Measurements from ENCODE around the gene TOP3A.
A peak's percentile ranks its signal among the peaks of the same experiment; 100 is the strongest.

TOP3A gene

GRCh38 chr17:18262641-18263040 is 52.2 kb downstream of the TOP3A start:
- no peak for DNase-seq
- Histone ChIP-seq H3K27ac (ENCODE audit: insufficient read depth, low read length, poor library complexity, severe bottlenecking) (no peak overlapping the region), H3K36me3 (ENCODE audit: control insufficient read depth, insufficient read depth, low read length) (peaks cover 19% of the 10 kb centered on the region), H3K27me3 (replicated peaks; ENCODE audit: control insufficient read depth, insufficient read depth, low read length, poor library complexity, severe bottlenecking) (no peaks in the 10 kb centered on the region), H3K9me3 (ENCODE audit: control insufficient read depth, low read length) (no peaks in the 10 kb centered on the region), H3K4me3 (ENCODE audit: insufficient read depth, low read depth, low read length, poor library complexity, severe bottlenecking) (no peak overlapping the region), H3K4me1 (ENCODE audit: control insufficient read depth, insufficient read depth, low read length, poor library complexity, severe bottlenecking) (peaks cover 25% of the 10 kb centered on the region)

- H3K27me3 ChIP-seq (replicated peaks; ENCODE audit: control insufficient read depth, insufficient read depth, low read length, poor library complexity, severe bottlenecking) = no peaks in the 10 kb centered on the region
- H3K27ac ChIP-seq (ENCODE audit: insufficient read depth, low read length, poor library complexity, severe bottlenecking) = no peak overlapping the region
- no peak for DNase-seq
- peaks cover 30% of the 10 kb centered on the region for H3K4me1 ChIP-seq (ENCODE audit: control insufficient read depth, insufficient read depth, low read length, poor library complexity, severe bottlenecking)
- no peak overlapping the region for H3K4me3 ChIP-seq (ENCODE audit: insufficient read depth, low read depth, low read length, poor library complexity, severe bottlenecking)
- H3K9me3 ChIP-seq (ENCODE audit: control insufficient read depth, low read length) = no peaks in the 10 kb centered on the region
- H3K36me3 ChIP-seq (ENCODE audit: control insufficient read depth, insufficient read depth, low read length) = peaks cover 19% of the 10 kb centered on the region
These were observed 52.7 kb downstream of the TOP3A start for GRCh38 chr17:18262111-18262510.

GRCh38 chr17:18261659-18262058 is 53.1 kb downstream of the TOP3A start:
- Histone ChIP-seq H3K36me3 (ENCODE audit: control insufficient read depth, insufficient read depth, low read length) (peaks cover 19% of the 10 kb centered on the region), H3K9me3 (ENCODE audit: control insufficient read depth, low read length) (no peaks in the 10 kb centered on the region), H3K4me3 (ENCODE audit: insufficient read depth, low read depth, low read length, poor library complexity, severe bottlenecking) (no peak overlapping the region), H3K4me1 (ENCODE audit: control insufficient read depth, insufficient read depth, low read length, poor library complexity, severe bottlenecking) (peaks cover 34% of the 10 kb centered on the region), H3K27ac (ENCODE audit: insufficient read depth, low read length, poor library complexity, severe bottlenecking) (peak overlapping the region; percentile 88), H3K27me3 (replicated peaks; ENCODE audit: control insufficient read depth, insufficient read depth, low read length, poor library complexity, severe bottlenecking) (no peaks in the 10 kb centered on the region)
- no peak for DNase-seq

- peak in 1 of 3 donors; percentile 8 for DNase-seq
- H3K4me1 ChIP-seq (ENCODE audit: control insufficient read depth, insufficient read depth, low read length, poor library complexity, severe bottlenecking) = peaks cover 37% of the 10 kb centered on the region
- peak overlapping the region; percentile 81 for H3K4me3 ChIP-seq (ENCODE audit: insufficient read depth, low read depth, low read length, poor library complexity, severe bottlenecking)
- peaks cover 22% of the 10 kb centered on the region for H3K36me3 ChIP-seq (ENCODE audit: control insufficient read depth, insufficient read depth, low read length)
- H3K27ac ChIP-seq (ENCODE audit: insufficient read depth, low read length, poor library complexity, severe bottlenecking) = peak overlapping the region; percentile 88
- no peaks in the 10 kb centered on the region for H3K27me3 ChIP-seq (replicated peaks; ENCODE audit: control insufficient read depth, insufficient read depth, low read length, poor library complexity, severe bottlenecking)
- no peaks in the 10 kb centered on the region for H3K9me3 ChIP-seq (ENCODE audit: control insufficient read depth, low read length)
These were observed 53.7 kb downstream of the TOP3A start for GRCh38 chr17:18261146-18261515.

GRCh38 chr17:18260332-18261145 is 54.3 kb downstream of the TOP3A start, which contains the start of gene MIEF2:
Gene MIEF2, plus strand, starts transcription at chr17:18260662. Its CDS starts 2,059 bp downstream, at chr17:18262721.
- DNase-seq = peak; percentile 79 to 89 (median 86)
- H3K4me3 ChIP-seq (ENCODE audit: insufficient read depth, low read depth, low read length, poor library complexity, severe bottlenecking) = peak within 1 kb of the TSS; percentile 81
- no peaks in the 10 kb centered on the region for H3K27me3 ChIP-seq (replicated peaks; ENCODE audit: control insufficient read depth, insufficient read depth, low read length, poor library complexity, severe bottlenecking)
- peaks cover 27% of the 10 kb centered on the region for H3K36me3 ChIP-seq (ENCODE audit: control insufficient read depth, insufficient read depth, low read length)
- H3K4me1 ChIP-seq (ENCODE audit: control insufficient read depth, insufficient read depth, low read length, poor library complexity, severe bottlenecking) = peaks cover 37% of the 10 kb centered on the region
- H3K9me3 ChIP-seq (ENCODE audit: control insufficient read depth, low read length) = no peaks in the 10 kb centered on the region
- peak within 1 kb of the TSS; percentile 88 for H3K27ac ChIP-seq (ENCODE audit: insufficient read depth, low read length, poor library complexity, severe bottlenecking)

- DNase-seq = no peak
- no peaks in the 10 kb centered on the region for H3K9me3 ChIP-seq (ENCODE audit: control insufficient read depth, low read length)
- no peaks in the 10 kb centered on the region for H3K27me3 ChIP-seq (replicated peaks; ENCODE audit: control insufficient read depth, insufficient read depth, low read length, poor library complexity, severe bottlenecking)
- H3K4me3 ChIP-seq (ENCODE audit: insufficient read depth, low read depth, low read length, poor library complexity, severe bottlenecking) = peak overlapping the region; percentile 81
- H3K4me1 ChIP-seq (ENCODE audit: control insufficient read depth, insufficient read depth, low read length, poor library complexity, severe bottlenecking) = peaks cover 37% of the 10 kb centered on the region
- H3K36me3 ChIP-seq (ENCODE audit: control insufficient read depth, insufficient read depth, low read length) = peaks cover 31% of the 10 kb centered on the region
- H3K27ac ChIP-seq (ENCODE audit: insufficient read depth, low read length, poor library complexity, severe bottlenecking) = peak overlapping the region; percentile 88
These were observed 55.0 kb downstream of the TOP3A start for GRCh38 chr17:18259621-18260331.

GRCh38 chr17:18258356-18259038 is 56.3 kb downstream of the TOP3A start, which contains the start of gene FLII:
Gene FLII, minus strand, starts transcription at chr17:18258738. Its CDS starts 48 bp downstream, at chr17:18258690.
- DNase-seq = peak; percentile 11 to 46 (median 38)
- H3K27me3 ChIP-seq (replicated peaks; ENCODE audit: control insufficient read depth, insufficient read depth, low read length, poor library complexity, severe bottlenecking) = no peaks in the 10 kb centered on the region
- H3K4me1 ChIP-seq (ENCODE audit: control insufficient read depth, insufficient read depth, low read length, poor library complexity, severe bottlenecking) = peaks cover 37% of the 10 kb centered on the region
- no peaks in the 10 kb centered on the region for H3K9me3 ChIP-seq (ENCODE audit: control insufficient read depth, low read length)
- H3K36me3 ChIP-seq (ENCODE audit: control insufficient read depth, insufficient read depth, low read length) = peaks cover 33% of the 10 kb centered on the region
- H3K4me3 ChIP-seq (ENCODE audit: insufficient read depth, low read depth, low read length, poor library complexity, severe bottlenecking) = peak within 1 kb of the TSS; percentile 89
- peak within 1 kb of the TSS; percentile 82 for H3K27ac ChIP-seq (ENCODE audit: insufficient read depth, low read length, poor library complexity, severe bottlenecking)

- no peaks in the 10 kb centered on the region for H3K9me3 ChIP-seq (ENCODE audit: control insufficient read depth, low read length)
- DNase-seq = peak; percentile 16 to 27 (median 27)
- H3K4me1 ChIP-seq (ENCODE audit: control insufficient read depth, insufficient read depth, low read length, poor library complexity, severe bottlenecking) = peaks cover 37% of the 10 kb centered on the region
- H3K36me3 ChIP-seq (ENCODE audit: control insufficient read depth, insufficient read depth, low read length) = peaks cover 33% of the 10 kb centered on the region
- no peaks in the 10 kb centered on the region for H3K27me3 ChIP-seq (replicated peaks; ENCODE audit: control insufficient read depth, insufficient read depth, low read length, poor library complexity, severe bottlenecking)
- peak overlapping the region; percentile 89 for H3K4me3 ChIP-seq (ENCODE audit: insufficient read depth, low read depth, low read length, poor library complexity, severe bottlenecking)
- peak overlapping the region; percentile 82 for H3K27ac ChIP-seq (ENCODE audit: insufficient read depth, low read length, poor library complexity, severe bottlenecking)
These were observed 56.8 kb downstream of the TOP3A start for GRCh38 chr17:18257982-18258355.

- H3K27ac ChIP-seq (ENCODE audit: insufficient read depth, low read length, poor library complexity, severe bottlenecking) = peak overlapping the region; percentile 82
- DNase-seq = peak in 1 of 3 donors; percentile 25
- peaks cover 37% of the 10 kb centered on the region for H3K4me1 ChIP-seq (ENCODE audit: control insufficient read depth, insufficient read depth, low read length, poor library complexity, severe bottlenecking)
- no peaks in the 10 kb centered on the region for H3K9me3 ChIP-seq (ENCODE audit: control insufficient read depth, low read length)
- H3K36me3 ChIP-seq (ENCODE audit: control insufficient read depth, insufficient read depth, low read length) = peaks cover 35% of the 10 kb centered on the region
- no peaks in the 10 kb centered on the region for H3K27me3 ChIP-seq (replicated peaks; ENCODE audit: control insufficient read depth, insufficient read depth, low read length, poor library complexity, severe bottlenecking)
- peak overlapping the region; percentile 89 for H3K4me3 ChIP-seq (ENCODE audit: insufficient read depth, low read depth, low read length, poor library complexity, severe bottlenecking)
These were observed 57.4 kb downstream of the TOP3A start for GRCh38 chr17:18257268-18257981.

Data from effector memory CD4-positive, alpha-beta T cell (primary cell).